NCI-H345 treated with DMSO at 0.1 percent for 48 hours (cell line): ENCODE results near the gene IZUMO4.
"Not testable (repeated sequence)": the region's sequence is repeated elsewhere in the genome, so short reads cannot be mapped to it uniquely, and the experiment has no call there.

Experiments used
- DNase-seq: peaks from one replicate; lab custom pipeline; 2025; ENCODE audit not compliant: unreplicated experiment; lab: John Stamatoyannopoulos, UW

The IZUMO4 gene

GRCh38 chr19:2080336-2080988, 16.3 kb upstream of the IZUMO4 start:
- no peak for DNase-seq

GRCh38 chr19:2081873-2082810, 14.6 kb upstream of the IZUMO4 start:
- DNase-seq = no peak

- DNase-seq = peak; percentile 6
Measured at GRCh38 chr19:2083174-2083854, 13.4 kb upstream of the IZUMO4 start.

- no peak for DNase-seq
Measured at GRCh38 chr19:2084993-2085720, 11.6 kb upstream of the IZUMO4 start.

- not testable (repeated sequence) for DNase-seq
Measured at GRCh38 chr19:2086695-2087620, 9.8 kb upstream of the IZUMO4 start.

- no peak for DNase-seq
Measured at GRCh38 chr19:2087621-2088100, 9.1 kb upstream of the IZUMO4 start.

GRCh38 chr19:2089001-2089711, 7.6 kb upstream of the IZUMO4 start:
- DNase-seq = no peak

GRCh38 chr19:2089727-2090053, 7.0 kb upstream of the IZUMO4 start:
- DNase-seq = no peak

- not testable (repeated sequence) for DNase-seq
Measured at GRCh38 chr19:2091926-2092525, 4.7 kb upstream of the IZUMO4 start.

GRCh38 chr19:2096034-2096479, 658 bp upstream of the IZUMO4 start, which contains the start of gene MOB3A:
MOB3A (minus strand) TSS chr19:2096326; CDS start chr19:2078560, 17,766 bp downstream.
- DNase-seq = peak; percentile 86

- peak; percentile 11 for DNase-seq
Measured at GRCh38 chr19:2097203-2097885, 629 bp downstream of the IZUMO4 start.

GRCh38 chr19:2097886-2098327, 1.2 kb downstream of the IZUMO4 start:
- no peak for DNase-seq

GRCh38 chr19:2099054-2099501, 2.4 kb downstream of the IZUMO4 start:
- no peak for DNase-seq

GRCh38 chr19:2099937-2100718, 3.4 kb downstream of the IZUMO4 start:
- no peak for DNase-seq

GRCh38 chr19:2100719-2101061, 4.0 kb downstream of the IZUMO4 start:
- DNase-seq = no peak

- DNase-seq = no peak
Measured at GRCh38 chr19:2101417-2102335, 5.0 kb downstream of the IZUMO4 start.
